ENCODE data around the gene BACH1.

The BACH1 gene

GRCh38 chr21:29374481-29374880, 75.8 kb downstream of the BACH1 start:
- in situ Hi-C loops (cut with HindIII; ENCODE audit: low sequenced_read_pairs), result no loop called here

GRCh38 chr21:29376556-29376955, 77.8 kb downstream of the BACH1 start:
- in situ Hi-C loops (cut with HindIII; ENCODE audit: low sequenced_read_pairs), result no loop called here

GRCh38 chr21:29377266-29377665, 78.5 kb downstream of the BACH1 start:
- in situ Hi-C loops (cut with HindIII; ENCODE audit: low sequenced_read_pairs), result no loop called here

GRCh38 chr21:29378832-29379231, 80.1 kb downstream of the BACH1 start:
- in situ Hi-C loops (cut with HindIII; ENCODE audit: low sequenced_read_pairs), result no loop called here

GRCh38 chr21:29379517-29380054, 80.9 kb downstream of the BACH1 start:
- in situ Hi-C loops (cut with HindIII; ENCODE audit: low sequenced_read_pairs), result no loop called here

- in situ Hi-C loops (cut with HindIII; ENCODE audit: low sequenced_read_pairs), result no loop called here
These were observed 83.4 kb downstream of the BACH1 start for GRCh38 chr21:29382030-29382654.

GRCh38 chr21:29384683-29385359, 86.1 kb downstream of the BACH1 start:
- in situ Hi-C loops (cut with HindIII; ENCODE audit: low sequenced_read_pairs), result no loop called here

GRCh38 chr21:29385934-29386520, 87.3 kb downstream of the BACH1 start:
- in situ Hi-C loops (cut with HindIII; ENCODE audit: low sequenced_read_pairs), result no loop called here

GRCh38 chr21:29386803-29387202, 88.1 kb downstream of the BACH1 start:
- in situ Hi-C loops (cut with HindIII; ENCODE audit: low sequenced_read_pairs), result no loop called here

- in situ Hi-C loops (cut with HindIII; ENCODE audit: low sequenced_read_pairs), result no loop called here
These were observed 88.9 kb downstream of the BACH1 start for GRCh38 chr21:29387598-29387997.

GRCh38 chr21:29389136-29389535, 90.4 kb downstream of the BACH1 start:
- in situ Hi-C loops (cut with HindIII; ENCODE audit: low sequenced_read_pairs), result no loop called here

GRCh38 chr21:29390778-29391177, 92.1 kb downstream of the BACH1 start:
- in situ Hi-C loops (cut with HindIII; ENCODE audit: low sequenced_read_pairs), result no loop called here

- in situ Hi-C loops (cut with HindIII; ENCODE audit: low sequenced_read_pairs), result no loop called here
These were observed 95.3 kb downstream of the BACH1 start for GRCh38 chr21:29394051-29394450.
